Measurements from ENCODE around the gene DSCAML1. TPM values are rescaled to one million over a fixed set of nuclear protein-coding genes. Genes with fewer than 3 reads are reported as not detected.

DSCAML1 gene
- total RNA-seq, 1 donor from 2014 or later: 0.09 TPM

GRCh38 chr11:117627259-117627658 lies 169.8 kb downstream of the DSCAML1 start:
- no peak overlapping the region for H3K4me3 Mint-ChIP-seq
- no peak overlapping the region for H3K27ac Mint-ChIP-seq (ENCODE audit: unreplicated experiment)
- H3K27me3 Mint-ChIP-seq (ENCODE audit: low read depth): no peaks in the 10 kb centered on the region
- no peaks in the 10 kb centered on the region for H3K36me3 Mint-ChIP-seq (ENCODE audit: low read depth)
- no peak for DNase-seq (ENCODE audit: low read depth, low spot score)
- H3K9me3 Mint-ChIP-seq: no peaks in the 10 kb centered on the region
- H3K4me1 Mint-ChIP-seq: peaks cover 6% of the 10 kb centered on the region
- TF ChIP-seq CTCF (conservative IDR thresholded peaks at IDR 0.05): no peak

DNA sequence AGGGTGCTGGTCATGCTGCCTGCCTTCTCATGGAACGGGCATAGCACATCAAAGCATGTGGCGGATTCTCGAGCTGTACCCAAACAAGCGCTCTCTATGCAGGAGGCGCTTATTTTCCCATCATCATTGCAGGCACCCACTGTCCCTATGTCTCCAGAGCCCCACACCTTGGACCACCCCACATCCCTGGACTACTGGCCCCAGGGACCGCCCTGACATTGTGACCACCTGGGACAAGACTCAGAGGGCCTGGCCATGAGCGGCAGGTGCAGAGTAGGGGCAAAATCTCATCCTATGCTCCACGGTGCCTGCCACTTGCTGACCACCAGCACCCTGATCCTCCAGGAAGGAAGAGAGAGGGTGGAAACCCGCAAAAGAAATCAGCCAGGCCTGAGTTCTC lies 170.4 kb downstream of the DSCAML1 start:
- no peak for TF ChIP-seq CTCF (conservative IDR thresholded peaks at IDR 0.05)
- Mint-ChIP-seq H3K4me3 (no peak overlapping the region), H3K9me3 (no peaks in the 10 kb centered on the region), H3K27me3 (ENCODE audit: low read depth) (no peaks in the 10 kb centered on the region), H3K27ac (ENCODE audit: unreplicated experiment) (no peak overlapping the region), H3K4me1 (peaks cover 4% of the 10 kb centered on the region), H3K36me3 (ENCODE audit: low read depth) (no peaks in the 10 kb centered on the region)
- DNase-seq (ENCODE audit: low read depth, low spot score): no peak

DNA sequence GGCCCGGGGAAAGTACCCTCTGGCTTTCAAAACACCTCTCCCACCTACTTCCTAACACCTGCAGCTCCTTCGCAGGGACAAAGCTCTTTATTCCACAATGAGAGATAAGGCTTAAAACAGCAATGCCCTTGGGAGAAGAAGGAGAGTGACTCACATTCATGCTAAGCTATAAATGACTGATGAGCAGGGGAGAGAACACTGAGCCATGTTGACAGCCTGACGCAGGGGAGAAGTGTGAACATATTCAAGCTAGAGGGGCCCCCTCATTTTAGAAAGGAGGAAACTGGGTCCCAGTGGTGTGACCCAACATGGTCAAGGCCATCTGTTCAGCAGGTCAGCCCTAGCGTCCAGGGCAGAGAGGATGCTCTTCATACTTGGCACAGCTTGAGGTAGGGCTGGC lies 171.8 kb downstream of the DSCAML1 start:
- Mint-ChIP-seq H3K9me3 (peaks cover 3% of the 10 kb centered on the region), H3K4me1 (no peaks in the 10 kb centered on the region), H3K4me3 (no peak overlapping the region), H3K27me3 (ENCODE audit: low read depth) (no peaks in the 10 kb centered on the region), H3K36me3 (ENCODE audit: low read depth) (no peaks in the 10 kb centered on the region), H3K27ac (ENCODE audit: unreplicated experiment) (no peak overlapping the region)
- DNase-seq (ENCODE audit: low read depth, low spot score): no peak
- no peak for TF ChIP-seq CTCF (conservative IDR thresholded peaks at IDR 0.05)

- peaks cover 3% of the 10 kb centered on the region for H3K9me3 Mint-ChIP-seq
- no peak overlapping the region for H3K4me3 Mint-ChIP-seq
- H3K27ac Mint-ChIP-seq (ENCODE audit: unreplicated experiment): no peak overlapping the region
- H3K4me1 Mint-ChIP-seq: no peaks in the 10 kb centered on the region
- DNase-seq (ENCODE audit: low read depth, low spot score): no peak
- no peaks in the 10 kb centered on the region for H3K27me3 Mint-ChIP-seq (ENCODE audit: low read depth)
- TF ChIP-seq CTCF (conservative IDR thresholded peaks at IDR 0.05): no peak
- no peaks in the 10 kb centered on the region for H3K36me3 Mint-ChIP-seq (ENCODE audit: low read depth)
These were observed 173.2 kb downstream of the DSCAML1 start for GRCh38 chr11:117623831-117624271.

GRCh38 chr11:117621226-117621625 lies 175.8 kb downstream of the DSCAML1 start:
- Mint-ChIP-seq H3K4me3 (no peak overlapping the region), H3K36me3 (ENCODE audit: low read depth) (no peaks in the 10 kb centered on the region), H3K27ac (ENCODE audit: unreplicated experiment) (no peak overlapping the region), H3K9me3 (peaks cover 3% of the 10 kb centered on the region), H3K4me1 (no peaks in the 10 kb centered on the region), H3K27me3 (ENCODE audit: low read depth) (no peaks in the 10 kb centered on the region)
- peak; percentile 61 for TF ChIP-seq CTCF (conservative IDR thresholded peaks at IDR 0.05)
- DNase-seq (ENCODE audit: low read depth, low spot score): no peak

DNA sequence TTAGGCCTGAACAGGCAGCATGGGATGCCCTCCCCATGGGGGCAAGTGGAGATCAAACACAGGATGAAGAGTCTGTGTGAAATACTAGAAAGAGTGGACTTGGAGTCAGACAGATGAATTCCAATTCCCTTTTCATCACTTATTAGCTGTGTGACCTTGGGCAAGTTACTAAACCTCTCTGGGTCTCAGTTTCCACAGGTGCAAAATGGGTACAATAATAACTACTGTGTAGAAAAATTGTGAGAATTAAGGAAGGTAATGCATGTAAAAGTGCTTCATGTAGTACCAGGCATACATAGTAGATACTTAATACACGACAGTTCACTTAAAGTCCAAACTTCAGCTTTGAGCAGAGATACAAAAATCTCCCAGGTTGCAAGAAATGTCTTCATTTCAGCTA lies 176.4 kb downstream of the DSCAML1 start:
- Mint-ChIP-seq H3K36me3 (ENCODE audit: low read depth) (no peaks in the 10 kb centered on the region), H3K4me1 (no peaks in the 10 kb centered on the region), H3K27me3 (ENCODE audit: low read depth) (no peaks in the 10 kb centered on the region), H3K4me3 (no peak overlapping the region), H3K9me3 (peaks cover 3% of the 10 kb centered on the region), H3K27ac (ENCODE audit: unreplicated experiment) (no peak overlapping the region)
- no peak for TF ChIP-seq CTCF (conservative IDR thresholded peaks at IDR 0.05)
- no peak for DNase-seq (ENCODE audit: low read depth, low spot score)

Measured in neural crest cell (in vitro differentiated cells).